ENCODE data around the gene PITX1.

DNA sequence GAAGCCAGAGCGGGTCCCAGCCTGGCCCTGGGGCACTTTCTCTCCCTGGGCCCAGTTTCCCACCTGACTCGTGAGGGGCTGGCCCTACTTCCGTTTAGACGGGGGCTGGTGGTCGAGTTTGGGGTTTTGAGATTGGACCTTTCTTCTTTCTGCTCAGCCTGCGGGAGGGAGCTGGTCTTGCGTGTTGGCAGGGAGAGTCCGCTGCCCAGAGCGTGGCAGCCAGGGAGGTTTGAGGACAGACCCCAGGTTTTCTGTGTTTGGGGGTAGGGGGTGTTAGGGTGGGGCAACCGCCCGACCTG, 6.0 kb upstream of the PITX1 start:
- TF ChIP-seq, protein P1, sequence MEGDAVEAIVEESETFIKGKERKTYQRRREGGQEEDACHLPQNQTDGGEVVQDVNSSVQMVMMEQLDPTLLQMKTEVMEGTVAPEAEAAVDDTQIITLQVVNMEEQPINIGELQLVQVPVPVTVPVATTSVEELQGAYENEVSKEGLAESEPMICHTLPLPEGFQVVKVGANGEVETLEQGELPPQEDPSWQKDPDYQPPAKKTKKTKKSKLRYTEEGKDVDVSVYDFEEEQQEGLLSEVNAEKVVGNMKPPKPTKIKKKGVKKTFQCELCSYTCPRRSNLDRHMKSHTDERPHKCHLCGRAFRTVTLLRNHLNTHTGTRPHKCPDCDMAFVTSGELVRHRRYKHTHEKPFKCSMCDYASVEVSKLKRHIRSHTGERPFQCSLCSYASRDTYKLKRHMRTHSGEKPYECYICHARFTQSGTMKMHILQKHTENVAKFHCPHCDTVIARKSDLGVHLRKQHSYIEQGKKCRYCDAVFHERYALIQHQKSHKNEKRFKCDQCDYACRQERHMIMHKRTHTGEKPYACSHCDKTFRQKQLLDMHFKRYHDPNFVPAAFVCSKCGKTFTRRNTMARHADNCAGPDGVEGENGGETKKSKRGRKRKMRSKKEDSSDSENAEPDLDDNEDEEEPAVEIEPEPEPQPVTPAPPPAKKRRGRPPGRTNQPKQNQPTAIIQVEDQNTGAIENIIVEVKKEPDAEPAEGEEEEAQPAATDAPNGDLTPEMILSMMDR (IDR thresholded peaks at IDR 0.05): no peak
- TF ChIP-seq EZH2 (IDR thresholded peaks at IDR 0.05) (no peak), EZH2phosphoT487 (IDR thresholded peaks at IDR 0.05) (no peak)

All from neural progenitor cell (in vitro differentiated cells).